HG03571 (cell line): ENCODE data around the gene DAP.
"Not testable (repeated sequence)": the region's sequence is repeated elsewhere in the genome, so short reads cannot be mapped to it uniquely, and the experiment has no call there.

Experiments
- ATAC-seq: cut with Tn5 transposase; IDR thresholded peaks from one replicate; pipeline ENCODE4 v1.9.1; 2021; ENCODE audit not compliant: unreplicated experiment

Gene DAP

DNA sequence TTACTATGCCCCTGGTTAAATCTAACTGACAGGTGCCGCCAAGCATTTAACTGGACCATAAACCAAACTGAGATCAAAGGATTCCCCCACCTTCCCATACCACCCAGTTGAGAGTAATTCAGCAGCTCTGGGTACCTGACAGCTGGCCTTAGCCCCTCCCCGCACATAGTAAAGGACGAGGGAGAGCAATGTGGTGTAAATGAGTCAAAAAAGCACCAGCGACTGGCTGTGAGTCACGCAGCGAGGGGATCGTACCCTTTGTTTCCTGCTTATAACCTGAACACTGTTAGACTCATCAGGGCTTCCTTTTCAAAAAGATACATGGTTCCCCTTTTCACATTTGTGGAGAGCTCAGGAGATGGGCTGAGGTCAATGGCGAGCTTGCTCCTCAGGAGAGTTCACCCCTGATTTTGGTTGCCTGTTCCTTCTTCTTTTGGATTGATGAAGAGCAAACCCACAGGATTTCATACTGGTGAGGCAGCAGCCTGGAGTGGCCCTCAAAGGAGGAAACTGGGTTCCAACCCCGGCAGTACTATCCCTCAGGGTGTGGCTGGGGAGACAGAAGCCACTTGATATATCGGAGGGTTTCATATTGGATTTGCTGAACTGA is 125.7 kb downstream of the DAP start:
- ATAC-seq = peak; percentile 70

DNA sequence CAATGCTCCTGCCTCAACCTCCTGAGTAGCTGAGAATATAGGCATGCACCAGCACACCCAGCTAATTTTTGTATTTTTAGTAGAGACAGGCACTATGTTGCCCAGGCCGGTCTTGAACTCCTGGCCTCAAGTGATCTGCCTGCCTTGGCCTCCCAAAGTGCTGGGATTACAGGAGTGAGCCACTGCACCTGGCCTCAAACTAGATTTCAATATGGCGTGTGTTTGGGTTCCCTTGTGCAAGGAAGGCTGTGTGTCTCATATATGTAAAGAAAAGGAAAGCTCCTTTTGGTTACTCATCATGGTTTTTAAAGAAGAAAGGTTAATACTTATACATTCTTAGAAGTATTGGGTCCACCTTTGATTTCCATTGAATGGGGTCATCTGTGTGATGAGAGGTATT is 126.5 kb downstream of the DAP start:
- ATAC-seq = no peak

DNA sequence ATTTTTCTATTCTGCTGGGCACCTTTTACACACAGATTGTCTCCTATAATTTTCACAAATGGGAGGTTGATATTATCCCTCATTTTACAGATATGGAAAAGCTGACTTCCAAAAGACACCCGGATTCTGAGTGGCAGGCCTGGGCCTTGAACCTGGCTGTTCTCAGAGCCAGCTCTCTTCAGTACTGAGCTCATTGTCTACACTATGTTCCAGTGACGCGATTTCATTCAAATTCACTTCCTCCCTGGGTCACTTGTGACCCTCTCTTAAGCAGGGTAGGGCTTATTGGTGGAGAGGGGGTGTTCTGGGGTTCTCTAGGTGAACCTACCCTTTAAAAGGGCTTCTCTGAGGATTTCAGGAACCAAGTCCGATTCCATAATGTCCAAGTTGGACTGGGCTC is 127.0 kb downstream of the DAP start:
- no peak for ATAC-seq

DNA sequence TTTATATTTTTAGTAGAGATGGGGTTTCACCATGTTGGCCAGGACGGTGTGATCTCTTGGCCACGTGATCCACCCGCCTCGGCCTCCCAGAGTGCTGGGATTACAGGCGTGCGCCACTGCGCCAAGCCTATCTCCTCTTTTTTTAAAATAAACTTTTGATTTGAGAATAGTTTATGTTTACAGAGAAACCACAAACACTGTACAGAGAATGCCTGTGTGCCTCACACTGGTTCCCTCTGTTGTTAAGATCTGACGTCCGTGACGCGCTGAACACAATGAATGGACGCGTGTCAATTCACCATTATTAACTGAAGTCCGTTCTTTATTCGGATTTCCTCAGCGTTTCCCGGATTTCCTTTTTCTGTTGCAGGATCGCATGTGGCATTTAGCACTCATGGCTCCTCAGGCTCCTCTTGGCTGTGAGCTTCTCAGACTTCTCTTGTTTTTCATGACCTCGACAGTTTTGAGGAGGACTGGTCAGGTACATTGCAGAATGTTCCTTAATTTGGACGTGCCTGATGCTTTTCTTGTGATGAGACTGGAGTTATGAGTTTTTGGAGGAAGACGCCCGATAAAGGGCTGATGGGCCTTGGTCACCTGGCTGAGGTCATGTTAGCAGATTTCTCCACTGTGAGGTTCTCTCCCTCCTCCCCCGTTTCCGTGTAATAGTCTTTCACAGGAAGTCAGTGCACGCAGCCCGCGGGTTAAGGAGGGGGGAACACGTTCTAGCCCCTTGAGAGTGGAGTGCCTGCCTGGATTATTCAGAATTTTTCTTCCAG is 127.6 kb downstream of the DAP start:
- no peak for ATAC-seq

DNA sequence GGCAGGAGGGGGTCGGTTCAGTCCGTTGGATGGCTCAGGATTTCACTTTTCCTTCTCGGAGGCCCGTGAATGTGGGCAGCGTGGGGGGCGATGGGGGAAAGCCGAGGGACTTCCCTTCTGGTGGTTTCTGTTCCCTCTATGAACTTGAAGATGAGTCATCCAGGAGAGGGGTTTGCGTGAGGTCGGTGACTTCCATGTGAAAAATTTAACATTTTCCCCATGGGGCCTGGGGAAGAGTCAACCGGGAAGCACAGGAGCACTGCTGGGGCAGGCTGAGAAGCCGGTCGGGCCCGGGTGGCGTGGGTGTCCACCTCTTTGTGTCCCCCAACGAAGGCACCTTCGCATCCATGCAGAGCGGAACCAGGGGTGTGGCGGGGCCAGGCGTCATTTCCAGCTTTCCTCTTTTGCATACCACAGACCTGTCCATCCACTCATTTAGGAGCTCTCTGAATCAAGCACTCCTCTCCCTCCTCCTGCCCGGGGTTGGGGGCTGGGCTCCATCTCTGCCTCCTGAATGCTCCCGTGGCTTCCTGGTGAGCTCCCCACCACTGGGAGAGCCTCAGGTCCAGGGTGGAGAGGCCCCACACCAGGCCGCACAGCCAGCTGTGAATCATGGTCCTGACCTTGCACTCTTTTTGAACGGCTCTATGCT is 128.8 kb downstream of the DAP start:
- ATAC-seq = peak; percentile 26

DNA sequence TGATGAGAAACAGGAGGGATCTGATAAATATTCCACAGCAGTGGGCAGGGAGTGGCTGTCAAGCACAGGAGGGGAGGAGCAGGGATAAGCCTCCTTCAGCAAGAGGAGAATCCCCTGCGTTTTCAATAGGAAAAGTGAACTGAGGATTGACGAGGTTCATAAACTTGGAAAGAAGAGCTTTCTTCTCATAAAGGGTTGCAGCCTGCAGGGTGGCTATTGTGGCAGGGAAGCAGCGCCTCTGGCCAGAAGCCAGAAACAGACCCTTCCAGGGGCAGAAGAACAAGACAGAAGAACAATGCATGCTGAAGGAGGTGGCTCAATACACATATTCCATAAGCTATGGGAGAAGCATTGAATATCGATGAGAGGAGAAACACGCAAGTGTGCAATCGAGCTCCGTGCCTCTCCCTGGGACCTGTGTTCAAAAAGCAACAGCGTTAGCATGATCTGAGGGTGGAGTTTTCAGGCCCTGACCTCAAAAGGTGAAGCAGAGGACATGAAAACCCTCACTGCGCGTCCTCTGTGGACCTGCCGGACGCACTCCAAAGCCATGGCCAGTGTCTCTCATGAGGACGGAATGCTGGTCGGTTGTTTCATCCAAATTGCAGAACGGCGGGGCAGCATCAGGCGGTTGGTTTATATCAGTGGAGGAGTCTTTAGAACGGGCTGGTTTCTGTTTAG is 129.6 kb downstream of the DAP start:
- ATAC-seq = peak; percentile 5

DNA sequence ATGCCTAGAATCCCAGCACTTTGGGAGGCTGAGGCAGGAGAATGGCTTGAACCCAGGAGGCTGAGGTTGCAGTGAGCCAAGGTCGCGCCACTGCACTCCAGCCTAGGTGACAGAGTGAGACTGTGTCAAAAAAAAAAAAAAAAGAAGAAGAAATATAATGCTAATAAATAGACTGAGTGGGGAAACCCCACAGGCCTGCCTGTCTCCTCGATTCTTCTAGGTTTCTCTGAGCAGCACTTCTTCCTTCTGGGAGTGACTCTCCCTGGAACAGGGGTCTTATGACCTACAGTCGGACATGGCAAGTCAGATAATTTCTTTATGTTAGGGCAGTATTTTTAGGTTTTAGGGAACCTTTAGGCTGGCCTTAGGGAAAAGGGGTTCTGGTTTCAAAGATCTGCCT is 130.3 kb downstream of the DAP start:
- not testable (repeated sequence) for ATAC-seq

DNA sequence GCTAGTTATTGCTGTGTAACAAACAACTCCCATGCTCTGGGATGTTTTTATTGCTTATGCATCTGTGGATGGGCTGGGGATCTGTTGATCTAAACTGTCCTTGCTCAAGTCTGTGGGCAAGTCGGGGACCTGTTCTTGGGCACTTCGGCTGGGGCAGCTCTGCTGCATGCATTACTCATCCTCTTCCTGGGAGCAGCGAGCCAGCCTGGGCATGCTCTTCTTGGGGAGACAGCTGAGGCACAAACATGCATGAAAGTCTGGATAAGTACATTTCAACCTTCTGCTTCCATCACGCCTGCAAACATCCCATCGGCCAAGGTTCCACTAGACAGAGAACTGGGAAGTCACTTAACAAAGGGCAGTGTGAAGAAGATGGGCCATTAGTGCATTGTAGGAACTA is 130.9 kb downstream of the DAP start:
- no peak for ATAC-seq

DNA sequence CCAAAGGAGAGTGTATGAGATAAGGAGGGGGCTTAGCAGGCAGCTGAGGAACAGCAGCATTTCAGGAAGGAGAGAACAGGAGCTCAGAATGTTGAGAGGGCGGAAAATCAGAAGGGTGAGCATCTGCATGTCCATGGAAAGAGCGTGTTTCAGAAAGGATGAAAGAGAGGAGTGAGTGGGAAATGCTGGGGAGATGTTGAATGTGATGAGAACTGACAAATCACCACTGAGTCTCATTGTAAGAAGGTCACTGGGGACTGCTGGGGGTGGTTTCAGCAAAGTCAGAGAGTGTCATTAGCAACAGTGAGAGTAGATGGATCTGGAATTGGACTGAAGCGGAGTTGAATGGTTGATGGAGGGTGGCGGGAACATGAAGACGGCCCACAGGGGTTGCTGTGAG is 131.4 kb downstream of the DAP start:
- no peak for ATAC-seq
